Hindlimb muscle (tissue), 1 donor: ENCODE measurements around the gene CEP97. TPM values are rescaled to one million over a fixed set of nuclear protein-coding genes. Genes with fewer than 3 reads are reported as not detected.
"Not testable (repeated sequence)": the region's sequence is repeated elsewhere in the genome, so short reads cannot be mapped to it uniquely, and the experiment has no call there.

ENCODE experiments used
- DNase-seq: peaks from one replicate; pipeline ENCODE4 v3.0.0-alpha.2; 2013
- polyA plus RNA-seq: library from polyadenylated mRNA; unstranded; fragments of 120-200 nt; gene quantifications from one replicate; pipeline ENCODE4 v1.2.1, GENCODE V29; 2013; ENCODE audit not compliant: insufficient read length

CEP97 gene
- 12.4 TPM for polyA plus RNA-seq

GRCh38 chr3:101724329-101725193, at the start of gene CEP97:
TSS of gene CEP97 (plus strand) at chr3:101724614. CDS start at chr3:101724677, 63 bp downstream.
- DNase-seq = peak; percentile 93

GRCh38 chr3:101675709-101676215, 48.7 kb upstream of the CEP97 start:
- peak; percentile 38 for DNase-seq

- DNase-seq = peak; percentile 95
Measured at GRCh38 chr3:101676216-101676764, 48.1 kb upstream of the CEP97 start.

GRCh38 chr3:101676765-101677435, 47.5 kb upstream of the CEP97 start, which contains the start of gene ZBTB11:
TSS of gene ZBTB11 (minus strand) at chr3:101677132. CDS start at chr3:101676914, 218 bp downstream.
- peak; percentile 100 for DNase-seq

GRCh38 chr3:101677436-101678286, 46.8 kb upstream of the CEP97 start:
- no peak for DNase-seq

GRCh38 chr3:101678837-101679236, 45.6 kb upstream of the CEP97 start:
- not testable (repeated sequence) for DNase-seq

GRCh38 chr3:101680466-101680865, 43.9 kb upstream of the CEP97 start:
- DNase-seq = no peak

GRCh38 chr3:101685050-101685400, 39.4 kb upstream of the CEP97 start:
- no peak for DNase-seq

GRCh38 chr3:101685870-101686307, 38.5 kb upstream of the CEP97 start:
- no peak for DNase-seq

- no peak for DNase-seq
Measured at GRCh38 chr3:101687142-101687931, 37.1 kb upstream of the CEP97 start.

- no peak for DNase-seq
Measured at GRCh38 chr3:101689286-101689685, 35.1 kb upstream of the CEP97 start.

- no peak for DNase-seq
Measured at GRCh38 chr3:101690972-101691371, 33.4 kb upstream of the CEP97 start.

GRCh38 chr3:101691685-101692671, 32.4 kb upstream of the CEP97 start:
- not testable (repeated sequence) for DNase-seq

GRCh38 chr3:101693540-101693939, 30.9 kb upstream of the CEP97 start:
- DNase-seq = not testable (repeated sequence)

GRCh38 chr3:101694836-101695235, 29.6 kb upstream of the CEP97 start:
- not testable (repeated sequence) for DNase-seq

- peak; percentile 57 for DNase-seq
Measured at GRCh38 chr3:101695779-101696372, 28.5 kb upstream of the CEP97 start.

GRCh38 chr3:101701696-101702634, 22.4 kb upstream of the CEP97 start:
- DNase-seq = no peak

- no peak for DNase-seq
Measured at GRCh38 chr3:101702726-101703125, 21.7 kb upstream of the CEP97 start.
